NK-92 (cell line): ENCODE measurements around the gene IL13.
"Not testable (repeated sequence)": the region's sequence is repeated elsewhere in the genome, so short reads cannot be mapped to it uniquely, and the experiment has no call there.

Experiments used
- DNase-seq: peaks from one replicate; lab custom pipeline; 2025; ENCODE audit not compliant: unreplicated experiment; lab: John Stamatoyannopoulos, UW

IL13 gene

DNA sequence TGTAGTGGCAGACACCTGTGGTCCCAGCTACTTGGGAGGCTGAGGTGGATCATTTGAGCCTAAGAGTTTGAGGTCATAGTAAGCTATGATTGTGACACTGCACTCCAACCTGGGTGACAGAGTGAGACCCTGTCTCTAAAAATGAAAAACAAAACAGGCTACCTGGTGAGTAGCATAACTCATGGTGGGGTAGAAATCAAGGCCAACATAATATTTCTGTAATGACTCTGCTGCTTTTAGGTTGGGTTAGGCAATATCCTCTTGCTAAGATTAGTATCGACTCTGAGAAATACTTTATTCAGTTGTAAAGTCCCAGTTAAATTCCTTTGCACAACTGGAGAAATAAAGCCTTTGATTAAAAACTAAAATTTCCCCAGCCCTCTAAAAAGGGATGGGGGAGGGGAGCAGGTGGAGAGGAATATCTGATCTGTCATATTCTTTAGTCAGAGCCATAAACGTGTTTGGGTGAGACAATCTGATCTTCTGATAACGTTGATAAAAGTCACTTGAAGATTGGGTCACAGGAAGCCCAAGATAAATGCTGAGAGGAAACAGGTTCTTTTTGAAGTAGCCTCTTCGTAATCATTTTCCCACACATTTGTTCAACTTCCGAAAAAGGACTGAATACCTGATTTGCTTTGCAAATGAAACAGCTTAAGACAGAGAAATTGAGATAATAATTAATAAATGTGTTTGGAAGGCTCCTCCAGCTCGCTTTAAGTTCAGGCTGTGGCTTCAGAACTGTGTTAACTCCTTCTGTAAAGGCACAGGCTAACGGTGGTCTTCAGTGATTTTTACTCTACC lies 30.8 kb downstream of the IL13 start:
- no peak for DNase-seq

GRCh38 chr5:132689513-132689912 lies 31.5 kb downstream of the IL13 start:
- no peak for DNase-seq

DNA sequence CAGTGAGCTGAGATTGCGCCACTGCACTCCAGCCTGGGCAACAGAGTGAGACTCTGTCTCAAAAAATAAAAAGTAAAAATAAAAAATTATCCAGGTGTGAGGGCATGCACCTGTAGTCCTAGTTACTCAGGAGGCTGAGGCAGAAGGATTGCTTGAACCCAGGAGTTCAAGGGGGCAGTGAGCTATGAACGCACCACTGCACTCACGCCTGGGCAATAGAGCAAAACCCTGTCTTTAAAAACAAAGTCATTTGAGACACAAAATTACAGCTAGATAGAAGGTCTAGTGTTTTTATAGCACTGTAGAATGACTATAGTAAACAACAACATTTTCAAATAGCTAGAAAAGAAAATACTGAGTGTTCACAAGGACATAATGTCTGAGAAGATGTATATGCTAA lies 32.2 kb downstream of the IL13 start:
- no peak for DNase-seq

DNA sequence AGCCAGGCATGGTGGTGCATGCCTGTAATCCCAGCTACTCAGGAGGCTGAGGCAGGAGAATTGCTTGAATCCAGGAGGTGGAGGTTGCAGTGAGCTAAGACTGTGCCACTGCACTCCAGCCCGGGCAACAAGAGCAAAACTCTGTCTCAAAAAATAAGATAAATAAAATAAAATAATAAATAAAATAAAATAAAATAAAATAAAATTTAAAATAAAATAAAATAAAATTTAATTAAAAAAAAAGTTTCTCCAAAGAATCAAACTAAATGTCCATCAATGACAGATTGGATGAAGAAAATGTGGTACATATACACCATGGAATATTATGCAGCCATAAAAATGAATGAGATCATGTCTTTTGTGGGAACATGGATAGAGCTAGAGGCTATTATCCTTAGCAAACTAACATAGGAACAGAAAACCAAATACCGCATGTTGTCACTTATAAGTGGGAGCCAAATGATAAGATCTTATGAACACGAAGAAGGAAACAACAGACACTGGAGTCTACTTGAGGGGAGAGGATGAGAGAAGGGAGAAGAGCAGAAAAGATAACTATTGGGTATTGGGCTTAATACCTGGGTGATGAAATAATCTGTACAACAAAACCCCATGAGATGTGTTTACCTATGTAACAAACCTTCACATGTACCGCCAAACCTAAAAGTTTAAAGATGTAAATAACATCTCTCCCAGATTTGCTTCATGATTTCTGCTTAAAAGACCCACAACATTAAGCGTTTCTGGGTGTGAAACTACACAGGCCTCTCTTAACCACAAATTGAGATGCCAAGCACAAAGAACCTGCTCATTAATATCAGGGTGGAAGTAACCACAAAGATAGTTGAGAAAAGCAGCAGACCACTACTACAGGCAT lies 34.0 kb downstream of the IL13 start:
- not testable (repeated sequence) for DNase-seq

GRCh38 chr5:132692632-132692967 lies 34.6 kb downstream of the IL13 start:
- no peak for DNase-seq

DNA sequence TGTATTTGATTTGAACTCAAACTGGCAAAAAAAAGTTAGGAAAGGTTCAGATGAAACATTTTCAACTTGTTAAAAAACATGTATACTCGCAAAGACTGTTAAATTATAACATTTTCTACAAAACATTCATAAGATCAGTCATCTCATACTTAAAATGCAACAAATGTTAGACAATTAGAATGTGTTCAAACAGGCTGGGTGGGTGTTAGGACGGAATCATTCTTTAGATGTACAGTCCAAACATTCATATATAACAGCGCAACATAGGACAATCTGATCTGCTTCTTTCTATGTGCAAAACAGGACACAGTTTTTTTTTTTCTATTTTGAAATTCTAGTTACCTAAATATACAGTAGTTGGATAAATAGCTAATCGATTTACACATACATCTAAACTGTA lies 38.0 kb downstream of the IL13 start:
- no peak for DNase-seq

GRCh38 chr5:132704875-132705274 lies 46.9 kb downstream of the IL13 start:
- DNase-seq, result no peak

- no peak for DNase-seq
These were observed 50.7 kb downstream of the IL13 start for GRCh38 chr5:132708645-132709044.
